Mesothelial cell of epicardium (in vitro differentiated cells): Measurements from ENCODE around the gene FAXC. TPM values are rescaled to one million over a fixed set of nuclear protein-coding genes. Genes with fewer than 3 reads are reported as not detected.

Experiments
- DNase-seq, 2 experiments: peaks; one replicate each; pipeline ENCODE4 v3.0.0; 2021; ENCODE audit warnings: low spot score in 2 of 2; ENCODE audit not compliant: unreplicated experiment in 2 of 2
- H3K27ac Mint-ChIP-seq: 2 replicates; pipeline ENCODE4 v1.8.0; 2021; ENCODE audit warnings: mixed read lengths
- H3K27me3 Mint-ChIP-seq: 2 replicates; pipeline ENCODE4 v1.8.0; 2021; ENCODE audit warnings: low read depth, mixed read lengths
- H3K36me3 Mint-ChIP-seq: 2 replicates; pipeline ENCODE4 v1.8.0; 2021; ENCODE audit warnings: mixed read lengths
- H3K4me1 Mint-ChIP-seq: 2 replicates; pipeline ENCODE4 v1.8.0; 2021; ENCODE audit warnings: mixed read lengths
- H3K4me3 Mint-ChIP-seq: 2 replicates; pipeline ENCODE4 v1.8.0; 2021; ENCODE audit warnings: mild to moderate bottlenecking, moderate library complexity, mixed read lengths
- H3K9me3 Mint-ChIP-seq: 2 replicates; pipeline ENCODE4 v1.8.0; 2021; ENCODE audit warnings: mixed read lengths
- CTCF ChIP-seq: fragments of 200-600 bp; sonication (generic); IDR thresholded peaks from one replicate; pipeline ENCODE4 v1.5.0; 2021; ENCODE audit warnings: antibody characterized with exemption; ENCODE audit not compliant: unreplicated experiment
- total RNA-seq: library from RNA; stranded (reverse); gene quantifications from 3 replicates; pipeline ENCODE4 v1.2.1, GENCODE V29; 2021

The FAXC gene
- total RNA-seq, 1 donor from 2014 or later: 11.0 TPM

DNA sequence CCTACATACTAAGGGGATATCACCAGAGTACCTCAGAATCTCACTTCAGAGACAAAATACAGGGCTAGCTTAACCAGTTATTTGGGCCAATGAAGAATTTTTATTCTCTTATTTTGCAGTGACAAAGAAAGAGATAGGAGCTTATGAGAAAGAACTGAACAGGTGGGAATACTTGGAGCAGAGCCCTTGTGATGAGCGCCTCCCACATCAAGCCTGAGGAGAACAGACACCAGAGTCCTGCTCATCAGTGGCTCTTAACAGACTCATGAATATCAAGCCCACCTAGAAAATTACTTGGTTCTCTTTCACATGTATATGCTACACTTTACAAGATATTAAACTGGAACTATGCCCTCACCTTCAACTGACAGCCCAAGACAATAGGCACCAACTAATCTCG, 99.0 kb downstream of the FAXC start:
- TF ChIP-seq CTCF: no peak
- DNase-seq: no peak
- Mint-ChIP-seq H3K27me3 (peaks cover 37% of the 10 kb centered on the region), H3K4me3 (no peak overlapping the region), H3K36me3 (no peaks in the 10 kb centered on the region), H3K9me3 (no peaks in the 10 kb centered on the region), H3K4me1 (no peaks in the 10 kb centered on the region), H3K27ac (no peak overlapping the region)

DNA sequence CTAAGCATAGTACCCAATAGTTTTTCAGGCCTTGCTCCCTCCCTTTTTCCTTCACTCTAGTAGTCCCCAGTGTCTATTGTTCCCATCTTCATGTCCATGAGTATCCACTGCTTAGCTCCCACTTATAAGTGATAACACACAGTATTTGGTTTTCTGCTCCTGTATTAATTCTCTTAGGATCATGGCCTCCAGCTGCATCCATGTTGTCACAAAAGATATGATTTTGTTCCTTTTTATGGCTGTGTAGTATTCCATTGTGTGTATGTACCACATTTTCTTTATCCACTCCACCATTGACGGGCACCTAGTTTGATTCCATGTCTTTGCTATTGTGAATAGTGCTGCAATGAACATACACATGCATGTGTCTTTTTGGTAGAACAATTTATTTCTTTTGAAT, 102.9 kb downstream of the FAXC start:
- Mint-ChIP-seq H3K36me3 (no peaks in the 10 kb centered on the region), H3K9me3 (no peaks in the 10 kb centered on the region), H3K4me1 (no peaks in the 10 kb centered on the region), H3K4me3 (no peak overlapping the region), H3K27ac (no peak overlapping the region), H3K27me3 (peaks cover 38% of the 10 kb centered on the region)
- TF ChIP-seq CTCF: no peak
- DNase-seq: no peak

DNA sequence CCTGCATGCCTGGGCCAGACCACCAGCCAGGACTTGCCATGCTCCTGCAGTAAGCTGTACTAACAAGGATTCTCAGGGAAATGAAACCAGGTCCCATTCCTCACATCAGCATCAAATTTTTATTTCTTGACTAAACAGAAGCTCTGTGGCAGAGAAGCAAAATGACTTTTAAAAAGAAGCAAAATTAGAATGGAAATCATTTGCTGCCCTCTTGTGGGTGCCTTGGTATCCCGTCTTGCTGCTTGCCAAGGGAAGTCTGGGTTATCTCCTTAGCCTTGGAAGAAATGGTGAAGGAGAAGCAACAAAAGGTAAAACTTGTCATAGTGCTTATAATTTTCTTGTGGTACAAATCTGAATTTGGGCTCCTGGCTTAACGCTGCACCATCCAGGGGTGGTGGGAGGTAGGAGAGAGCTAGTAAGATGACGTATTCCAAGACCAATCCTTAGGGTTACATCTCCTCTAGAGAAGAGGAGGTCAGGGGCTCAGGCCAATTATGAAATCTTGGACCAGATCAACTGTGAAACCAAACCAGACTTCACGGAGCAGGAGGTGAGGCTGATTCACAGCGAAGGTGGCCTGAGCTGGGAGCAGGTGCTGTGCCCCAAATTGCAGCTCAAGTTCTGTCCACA, 107.5 kb downstream of the FAXC start:
- Mint-ChIP-seq H3K4me3 (no peak overlapping the region), H3K27me3 (peaks cover 37% of the 10 kb centered on the region), H3K36me3 (no peaks in the 10 kb centered on the region), H3K9me3 (no peaks in the 10 kb centered on the region), H3K27ac (no peak overlapping the region), H3K4me1 (no peaks in the 10 kb centered on the region)
- no peak for DNase-seq
- TF ChIP-seq CTCF: no peak

DNA sequence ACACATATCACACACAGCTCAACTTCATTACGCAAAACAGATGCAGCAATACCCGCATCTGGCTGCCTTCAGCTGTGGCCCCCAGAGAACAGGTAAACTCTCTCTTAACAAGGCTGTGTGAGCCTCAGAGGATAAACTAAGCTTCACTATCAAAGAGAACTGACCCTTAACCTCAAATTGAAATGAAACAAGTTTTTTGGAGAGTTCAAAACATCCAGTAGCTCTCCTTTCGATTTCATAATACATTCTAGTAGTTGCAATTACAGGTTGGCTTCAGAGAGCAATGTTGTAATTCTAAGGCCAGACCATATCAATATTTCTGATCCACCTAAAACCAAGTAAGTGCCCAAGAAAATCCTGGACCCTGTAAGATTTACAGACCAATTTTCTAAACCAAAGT, 113.5 kb downstream of the FAXC start:
- no peaks in the 10 kb centered on the region for H3K9me3 Mint-ChIP-seq
- no peaks in the 10 kb centered on the region for H3K4me1 Mint-ChIP-seq
- DNase-seq: no peak
- H3K4me3 Mint-ChIP-seq: no peak overlapping the region
- H3K27me3 Mint-ChIP-seq: peaks cover 58% of the 10 kb centered on the region
- H3K36me3 Mint-ChIP-seq: no peaks in the 10 kb centered on the region
- TF ChIP-seq CTCF: no peak
- no peak overlapping the region for H3K27ac Mint-ChIP-seq

GRCh38 chr6:99233219-99233618, 116.3 kb downstream of the FAXC start:
- TF ChIP-seq CTCF: no peak
- Mint-ChIP-seq H3K27me3 (peaks cover 47% of the 10 kb centered on the region), H3K4me3 (no peak overlapping the region), H3K36me3 (no peaks in the 10 kb centered on the region), H3K27ac (no peak overlapping the region), H3K9me3 (no peaks in the 10 kb centered on the region), H3K4me1 (no peaks in the 10 kb centered on the region)
- no peak for DNase-seq

DNA sequence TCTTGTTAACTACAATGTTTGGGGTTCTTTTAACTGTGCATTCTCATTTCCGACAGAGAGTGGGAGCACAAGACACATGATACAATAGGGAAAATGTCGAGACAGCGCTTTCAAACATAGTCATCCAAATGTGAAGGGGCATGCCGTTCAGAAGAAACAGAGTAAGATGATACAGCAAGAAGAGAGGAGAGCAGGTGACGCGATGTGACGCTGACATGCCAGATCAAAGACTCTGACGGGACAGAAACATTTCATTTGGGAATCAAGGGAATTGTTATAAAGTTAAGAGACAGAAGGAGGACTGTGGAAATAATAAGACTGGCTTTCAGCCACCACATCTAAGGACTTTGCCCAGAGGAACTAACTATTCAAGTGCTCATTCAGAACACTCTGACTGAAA, 117.4 kb downstream of the FAXC start:
- Mint-ChIP-seq H3K27ac (no peak overlapping the region), H3K4me3 (no peak overlapping the region), H3K27me3 (peaks cover 44% of the 10 kb centered on the region), H3K36me3 (no peaks in the 10 kb centered on the region), H3K4me1 (no peaks in the 10 kb centered on the region), H3K9me3 (no peaks in the 10 kb centered on the region)
- no peak for TF ChIP-seq CTCF
- DNase-seq: no peak
